Fibroblast of peridontal ligament (primary cell): Measurements from ENCODE around the gene NHSL2.

Experiments
- DNase-seq: peaks from one replicate; pipeline ENCODE4 v3.0.0-alpha.2; 2010; ENCODE audit errors: extremely low read depth

Gene NHSL2

DNA sequence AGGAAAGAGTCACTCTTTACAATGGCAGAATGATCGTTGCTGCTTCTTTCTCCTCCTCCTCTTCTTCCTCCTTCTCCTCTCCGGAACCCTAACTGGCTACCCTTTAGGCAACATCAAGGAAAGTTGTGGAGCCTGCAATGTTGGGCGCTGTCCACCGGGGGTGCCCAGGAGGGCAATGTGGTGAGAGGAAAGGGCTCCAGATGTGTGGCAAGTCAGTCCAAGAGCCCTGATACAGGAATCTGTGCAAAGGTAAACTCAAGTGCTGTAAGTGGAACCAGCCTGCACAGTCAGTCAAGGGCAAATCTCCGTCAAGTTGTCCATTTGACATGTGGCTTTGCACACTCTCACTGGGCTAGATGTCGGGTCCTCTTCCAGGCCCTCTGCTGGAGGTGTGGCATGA, 218.2 kb downstream of the NHSL2 start:
- no peak for DNase-seq

DNA sequence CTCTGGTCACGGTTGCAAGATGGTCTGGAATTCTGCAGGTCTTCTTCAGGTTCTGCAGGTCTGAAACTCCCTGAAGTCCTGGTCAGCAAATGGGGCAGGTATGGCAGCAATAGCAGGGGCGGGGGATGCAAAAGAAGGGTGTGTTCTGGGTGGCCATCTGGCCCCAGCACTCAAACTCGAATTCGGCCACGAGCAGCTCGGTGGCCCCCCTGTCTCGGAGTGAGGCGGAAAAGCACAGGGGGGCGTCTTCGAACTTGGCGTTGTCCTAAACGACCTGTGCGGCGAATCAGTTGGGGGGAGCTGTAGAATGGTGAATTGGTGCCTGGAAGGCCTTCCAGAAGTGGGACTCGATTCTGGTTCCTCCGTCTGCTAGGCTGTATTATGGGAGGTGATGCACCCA, 219.0 kb downstream of the NHSL2 start:
- DNase-seq: no peak

DNA sequence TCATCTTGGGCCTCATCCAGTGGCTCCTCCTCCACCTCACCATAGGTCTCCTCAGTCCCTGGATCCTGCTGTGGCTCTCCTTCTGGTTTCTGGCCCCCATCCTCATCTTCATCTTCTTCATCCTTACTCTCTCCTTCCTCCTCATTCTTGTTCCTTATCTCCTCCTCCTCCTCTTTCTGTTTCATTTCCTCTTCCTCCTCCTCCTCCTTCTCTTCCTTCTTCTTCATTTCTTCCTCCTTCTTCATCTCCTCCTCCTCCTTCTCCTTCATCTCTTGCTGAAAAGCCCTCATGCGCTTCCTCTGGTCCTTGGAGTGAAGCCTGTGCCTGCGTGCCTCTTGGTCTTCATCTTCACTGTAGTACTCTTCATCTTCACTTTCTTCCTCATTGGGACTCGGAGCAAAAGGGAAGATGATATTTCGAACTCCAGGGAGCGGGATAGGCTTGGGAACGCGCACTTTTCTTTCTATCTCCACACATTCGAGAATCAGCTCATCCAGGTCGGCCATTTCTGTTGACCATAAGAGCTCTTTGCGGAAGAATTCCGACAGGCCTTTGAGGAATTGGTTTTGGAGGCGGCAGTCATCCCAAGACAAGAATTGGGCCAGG, 219.6 kb downstream of the NHSL2 start:
- DNase-seq: no peak

- DNase-seq: no peak
These were observed 220.2 kb downstream of the NHSL2 start for GRCh38 chrX:72130762-72131250.

DNA sequence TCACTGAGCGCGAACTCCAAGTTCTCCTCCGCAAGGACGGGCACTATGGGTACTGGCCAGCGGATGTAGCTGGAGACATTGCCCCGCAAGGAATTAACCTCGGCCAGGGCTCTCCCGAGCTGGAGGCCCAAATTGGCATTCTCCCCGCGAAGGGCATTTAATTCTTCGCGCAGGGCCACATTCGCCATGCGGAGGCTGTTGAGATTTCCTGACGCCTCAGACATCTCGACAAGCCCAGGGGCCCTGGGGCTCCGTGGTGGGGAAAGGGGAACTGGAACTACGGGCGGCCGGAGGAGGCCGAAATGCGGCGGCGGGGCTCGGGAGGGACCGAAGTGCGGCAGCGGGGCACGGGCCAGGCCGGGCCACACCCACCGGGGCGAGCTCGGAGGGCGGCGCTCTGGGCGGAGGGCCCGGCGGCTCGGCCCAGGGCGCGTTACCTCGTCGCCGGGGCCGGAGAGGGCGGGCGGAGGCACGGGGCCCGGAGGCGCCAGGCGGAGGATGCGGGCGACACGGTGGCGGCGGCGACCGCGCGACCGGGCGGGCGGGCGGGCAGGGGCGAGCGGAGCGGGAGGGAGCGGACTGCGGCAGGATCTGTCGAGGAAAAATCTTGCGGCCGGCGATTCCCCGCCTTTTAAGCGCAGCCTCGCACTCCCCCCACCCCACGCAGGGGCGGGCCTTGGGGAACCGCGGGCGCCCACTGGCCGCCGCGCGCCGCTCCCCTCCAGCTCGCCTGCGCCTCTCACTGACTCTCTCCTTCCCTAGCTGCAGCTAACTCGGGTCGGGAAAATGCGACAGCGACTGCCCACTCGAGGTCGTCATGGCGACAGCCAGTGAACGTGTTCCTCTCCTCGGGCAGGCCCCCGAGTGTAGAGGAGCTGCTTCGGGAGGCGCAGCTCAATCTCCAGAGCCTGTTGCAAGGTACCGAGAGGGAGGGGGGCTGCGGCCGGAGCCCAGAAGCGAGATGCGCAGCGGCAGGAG, 221.0 kb downstream of the NHSL2 start, which contains the start of gene RTL5:
Gene RTL5, minus strand, starts transcription at position 599 of the 978 bp plus-strand sequence.
- peak; percentile 83 for DNase-seq

DNA sequence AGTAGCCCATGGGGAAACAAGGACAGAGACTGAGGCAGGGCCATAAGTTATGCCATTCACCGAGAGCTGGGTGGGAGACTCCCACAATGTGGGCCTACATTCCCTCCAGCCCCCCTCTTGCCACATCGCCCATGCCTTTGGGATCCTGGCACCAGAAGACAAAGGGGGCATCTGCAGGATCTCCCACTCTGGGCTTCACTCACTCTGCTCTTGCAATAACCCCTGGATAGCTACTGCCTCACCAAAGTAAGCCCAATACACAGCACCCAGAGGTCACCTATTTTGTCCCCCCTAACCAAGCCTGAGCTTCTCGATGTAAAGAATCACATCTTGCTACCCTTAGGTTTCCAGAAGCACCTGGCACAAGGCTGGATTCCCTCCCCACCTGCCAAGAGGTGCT, 221.8 kb downstream of the NHSL2 start:
- no peak for DNase-seq

GRCh38 chrX:72133851-72134546, 223.4 kb downstream of the NHSL2 start:
- no peak for DNase-seq

GRCh38 chrX:72137846-72138495, 227.3 kb downstream of the NHSL2 start:
- DNase-seq: no peak

DNA sequence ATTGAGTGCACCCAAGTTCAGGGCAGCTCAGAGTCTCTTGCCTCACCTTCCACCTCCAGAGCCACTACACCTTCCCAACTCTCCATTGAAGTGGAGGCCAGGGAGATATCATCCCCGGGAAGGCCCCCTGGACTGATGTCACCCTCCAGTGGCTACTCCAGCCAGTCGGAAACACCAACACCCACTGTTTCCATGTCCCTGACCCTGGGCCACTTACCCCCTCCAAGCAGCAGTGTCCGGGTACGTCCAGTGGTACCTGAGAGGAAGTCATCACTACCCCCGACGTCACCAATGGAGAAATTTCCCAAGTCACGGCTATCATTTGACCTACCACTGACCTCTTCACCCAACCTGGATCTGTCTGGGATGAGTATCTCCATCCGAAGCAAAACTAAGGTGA, 228.9 kb downstream of the NHSL2 start:
- DNase-seq: no peak

DNA sequence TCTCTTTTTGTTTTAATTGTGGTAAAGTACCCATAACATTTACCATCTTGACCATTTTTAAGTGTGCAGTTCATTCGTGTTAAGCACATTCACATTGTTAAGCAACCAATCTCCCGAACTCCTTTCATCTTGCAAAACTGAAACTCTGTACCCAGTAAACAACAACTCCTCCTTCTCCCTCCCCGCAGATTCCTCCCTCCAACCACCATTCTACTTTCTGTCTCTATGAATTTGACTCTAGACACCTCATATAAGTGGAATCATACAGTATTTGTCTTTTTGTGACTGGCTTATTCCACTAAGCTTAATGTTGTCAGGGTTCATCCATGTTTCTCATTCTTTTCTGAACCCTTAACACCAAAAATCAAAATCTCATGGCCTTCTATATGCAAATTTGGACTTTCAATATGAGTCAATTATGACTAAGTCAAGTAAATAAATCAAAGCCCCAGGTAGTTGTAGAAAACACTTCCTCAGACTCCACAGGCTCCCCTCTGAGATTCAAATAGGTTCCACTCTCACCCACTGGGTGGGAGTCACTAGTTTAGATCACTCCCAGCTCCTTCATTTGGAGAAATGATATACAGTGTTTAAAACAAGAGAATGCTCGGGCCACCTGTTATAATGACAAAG, 230.8 kb downstream of the NHSL2 start:
- no peak for DNase-seq

DNA sequence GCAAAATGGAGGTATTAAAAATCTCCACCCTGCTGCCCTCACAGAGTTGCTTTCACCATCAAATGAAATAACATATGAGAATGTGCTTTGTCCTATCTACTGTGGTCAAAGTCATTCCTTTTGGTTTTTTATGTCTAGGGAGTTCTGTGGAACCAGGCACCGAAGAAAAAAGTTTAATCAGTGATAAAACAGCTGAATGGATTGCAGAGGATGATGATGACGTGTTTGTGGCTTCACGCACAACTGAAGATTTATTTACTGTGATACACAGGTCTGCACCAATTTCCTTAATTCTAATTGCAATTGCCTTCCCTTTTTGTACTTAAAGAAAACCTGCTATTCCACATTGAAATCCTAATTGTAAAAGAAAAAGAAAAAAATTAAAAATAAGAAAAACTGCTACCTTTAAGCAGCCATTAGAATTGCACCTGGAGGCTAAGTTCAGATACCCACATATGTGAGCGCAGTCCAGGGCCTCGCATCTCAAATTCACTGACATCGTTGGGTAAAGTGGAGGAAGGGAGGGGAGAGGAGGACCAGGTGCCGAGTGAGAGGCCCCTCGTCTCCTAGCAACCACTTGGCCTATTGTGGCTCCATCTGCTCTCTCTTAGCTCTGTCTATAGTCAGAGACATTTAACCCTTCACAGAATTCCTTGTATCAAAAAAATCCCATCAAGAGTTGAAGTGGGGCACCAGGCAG, 231.6 kb downstream of the NHSL2 start:
- no peak for DNase-seq

DNA sequence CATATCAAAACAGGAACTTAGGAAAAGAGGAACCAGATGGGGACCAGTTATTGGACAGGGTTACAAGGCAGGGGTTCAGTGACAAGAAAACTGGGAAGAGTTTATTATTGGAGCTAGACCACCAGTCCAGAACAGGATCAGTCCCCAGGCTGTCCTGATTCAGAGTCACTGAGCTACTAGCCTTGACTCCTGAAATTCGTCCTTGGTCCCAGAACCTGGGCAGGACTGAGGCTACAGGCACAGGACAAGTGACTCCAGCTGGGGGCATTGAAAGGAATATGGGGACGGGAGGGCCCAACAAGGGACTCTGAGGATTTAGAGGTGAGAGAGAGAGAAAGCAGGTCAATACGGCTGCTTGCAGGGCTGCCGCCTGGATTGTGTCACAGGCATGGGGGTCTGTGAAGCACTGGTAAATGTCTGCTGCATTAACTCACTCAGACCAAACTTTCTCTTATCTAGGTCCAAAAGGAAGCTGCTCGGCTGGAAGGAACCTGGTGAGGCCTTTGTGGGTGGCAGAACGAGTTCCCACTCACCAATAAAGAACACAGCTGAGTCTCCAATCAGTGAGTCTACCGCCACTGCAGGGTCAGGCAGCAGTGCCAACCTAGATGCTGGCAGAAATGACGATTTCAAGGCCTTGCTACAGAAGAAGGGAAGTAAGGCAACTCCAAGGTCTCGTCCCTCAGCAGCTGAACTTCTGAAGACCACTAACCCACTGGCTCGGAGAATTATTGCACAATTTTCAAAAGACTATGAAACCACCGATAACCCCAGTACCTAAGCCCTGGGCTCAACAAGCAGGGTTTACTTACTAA, 232.4 kb downstream of the NHSL2 start:
- DNase-seq: no peak

DNA sequence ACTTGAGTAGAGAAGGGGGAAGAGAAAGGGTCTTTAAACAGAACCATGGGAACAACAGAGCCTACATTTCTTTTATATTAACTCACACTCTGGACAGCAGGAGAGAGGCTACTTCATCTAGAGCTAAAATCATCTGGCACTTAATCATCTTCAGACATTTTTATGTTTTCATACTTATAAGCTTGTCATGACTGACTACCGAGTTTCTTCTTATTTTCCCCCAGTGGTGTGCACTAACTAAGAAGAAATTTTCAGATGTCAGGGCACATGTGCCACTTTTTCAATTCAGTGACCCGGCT, 232.9 kb downstream of the NHSL2 start:
- no peak for DNase-seq

GRCh38 chrX:72145181-72145580, 234.5 kb downstream of the NHSL2 start:
- DNase-seq: no peak

- no peak for DNase-seq
These were observed 235.9 kb downstream of the NHSL2 start for GRCh38 chrX:72146527-72146926.

GRCh38 chrX:72158773-72159172, 248.1 kb downstream of the NHSL2 start:
- DNase-seq: no peak

GRCh38 chrX:72159769-72160168, 249.1 kb downstream of the NHSL2 start:
- DNase-seq: no peak

- no peak for DNase-seq
These were observed 254.9 kb downstream of the NHSL2 start for GRCh38 chrX:72165551-72165950.

DNA sequence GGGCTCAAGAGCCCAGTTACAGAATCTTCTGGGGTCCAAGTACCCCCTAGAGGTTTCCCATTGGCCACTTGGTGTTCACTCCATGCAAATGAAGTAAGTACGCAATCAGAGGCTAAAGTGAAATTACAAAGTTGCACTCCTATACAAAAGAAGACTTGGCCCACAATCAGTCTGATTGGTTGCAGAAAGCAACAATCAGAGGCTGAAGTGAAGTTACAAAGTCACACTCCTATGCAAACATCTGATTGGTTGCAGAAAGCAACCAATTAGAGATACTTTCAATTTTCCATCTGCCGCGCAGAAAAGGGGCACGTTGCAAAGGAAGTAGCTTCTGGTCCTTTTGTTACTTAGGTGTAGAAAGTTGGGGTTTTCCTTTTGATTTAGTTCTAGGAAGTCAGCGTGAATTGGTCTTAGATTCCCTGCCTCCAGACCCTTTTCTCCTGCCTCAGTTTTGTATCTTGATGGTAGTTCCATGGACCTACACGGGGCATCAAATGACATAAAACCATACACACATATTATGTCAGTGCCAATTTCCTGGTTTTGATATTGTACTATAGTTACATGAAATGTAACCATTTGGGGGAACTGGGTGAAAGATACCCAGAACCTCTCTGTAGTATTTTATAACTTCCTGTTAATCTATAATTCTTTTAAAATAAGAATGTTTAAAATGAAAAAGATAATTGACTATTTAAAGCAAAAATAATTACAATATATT, 258.5 kb downstream of the NHSL2 start:
- DNase-seq: peak; percentile 79
